GM23248 (cell line): ENCODE measurements around the gene SNX13. TPM values are rescaled to one million over a fixed set of nuclear protein-coding genes. Genes with fewer than 3 reads are reported as not detected.

Source experiments
- DNase-seq: peaks from one replicate; pipeline ENCODE4 v3.0.0-alpha.2; 2015
- H2AFZ ChIP-seq: fragments of 200-600 bp; sonication (generic); 2 replicates; pipeline ENCODE4 v1.6.1; 2016; ENCODE audit warnings: antibody characterized with exemption
- H3F3A ChIP-seq: fragments of 200-600 bp; sonication (generic); 2 replicates; pipeline ENCODE4 v1.6.1; 2016; ENCODE audit warnings: mild to moderate bottlenecking, antibody characterized with exemption, mixed run types; ENCODE audit not compliant: insufficient read depth
- H3K27ac ChIP-seq: fragments of 200-600 bp; sonication (generic); 2 replicates; pipeline ENCODE4 v1.5.1; 2016; ENCODE audit warnings: mild to moderate bottlenecking
- H3K27me3 ChIP-seq: fragments of 200-600 bp; sonication (generic); replicated peaks from 2 replicates; pipeline ENCODE4 v1.6.1; 2016; ENCODE audit warnings: mild to moderate bottlenecking; ENCODE audit not compliant: insufficient read depth
- H3K36me3 ChIP-seq: fragments of 200-600 bp; sonication (generic); 2 replicates; pipeline ENCODE4 v1.6.1; 2016; ENCODE audit warnings: low read depth, mild to moderate bottlenecking
- H3K4me1 ChIP-seq: fragments of 200-600 bp; sonication (generic); 2 replicates; pipeline ENCODE4 v1.6.1; 2016; ENCODE audit warnings: mild to moderate bottlenecking; ENCODE audit not compliant: insufficient read depth
- H3K4me2 ChIP-seq: fragments of 200-600 bp; sonication (generic); one replicate; pipeline ENCODE4 v1.6.1; 2016; ENCODE audit warnings: mild to moderate bottlenecking; ENCODE audit not compliant: unreplicated experiment
- H3K4me3 ChIP-seq: fragments of 200-600 bp; sonication (generic); 2 replicates; pipeline ENCODE4 v1.5.1; 2016; ENCODE audit warnings: mild to moderate bottlenecking
- H3K79me2 ChIP-seq: fragments of 200-600 bp; sonication (generic); 2 replicates; pipeline ENCODE4 v1.6.1; 2016; ENCODE audit warnings: mild to moderate bottlenecking; ENCODE audit not compliant: insufficient read depth
- H3K9ac ChIP-seq: fragments of 200-600 bp; sonication (generic); 2 replicates; pipeline ENCODE4 v1.6.1; 2016; ENCODE audit warnings: mild to moderate bottlenecking
- H3K9me2 ChIP-seq: fragments of 200-600 bp; sonication (generic); 2 replicates; pipeline ENCODE4 v1.6.1; 2016; ENCODE audit warnings: mixed run types, mild to moderate bottlenecking, moderate library complexity; ENCODE audit not compliant: insufficient read depth
- H3K9me3 ChIP-seq: fragments of 200-600 bp; sonication (generic); one replicate; pipeline ENCODE4 v1.6.1; 2017; ENCODE audit warnings: low read depth
- H4K20me1 ChIP-seq: fragments of 200-600 bp; sonication (generic); 2 replicates; pipeline ENCODE4 v1.6.0; 2016; ENCODE audit not compliant: insufficient read depth
- EZH2 ChIP-seq: fragments of 200-600 bp; sonication (generic); IDR thresholded peaks from 2 replicates; pipeline ENCODE4 v1.6.1; 2018; ENCODE audit warnings: antibody characterized with exemption, mild to moderate bottlenecking; ENCODE audit not compliant: insufficient read depth, poor library complexity, severe bottlenecking
- EZH2phosphoT487 ChIP-seq: fragments of 200-600 bp; sonication (generic); IDR thresholded peaks from 2 replicates; pipeline ENCODE4 v1.6.1; 2018; ENCODE audit warnings: antibody characterized with exemption, moderate library complexity, mild to moderate bottlenecking, low read depth; ENCODE audit not compliant: insufficient read depth
- WGBS, 2 experiments: methylation state at CpG; one replicate each; pipeline ENCODE4 v1.1.6; 2015 to 2017; ENCODE audit warnings: low lambda C conversion rate in 2 of 2, low coverage in 1 of 2; ENCODE audit errors: missing lambda C conversion rate in 2 of 2; 5-methylcytosine and 5-hydroxymethylcytosine counted together
- in situ Hi-C: fragments of 300-500 bp; cut with MboI; formaldehyde crosslinking; loops from 2 replicates; pipeline ENCODE4 v1.15.0; 2020
- polyA plus RNA-seq: library from polyadenylated mRNA; unstranded; fragments of >200 nt; fragmentation: Nextera tagmentation; extraction: Ambion mirVana; gene quantifications from 2 replicates; pipeline ENCODE4 v1.2.1, GENCODE V29; 2016
- total RNA-seq: library from RNA; depleted of rRNA; stranded (reverse); fragments of >200 nt; shearing (Covaris generic); gene quantifications from 2 replicates; pipeline ENCODE4 v1.2.3, GENCODE V29; 2014

Gene SNX13
- total and polyA plus RNA-seq, 2 experiments from 2014 or later: 21.8 to 34.2 TPM

- H3F3A ChIP-seq: peaks cover 9% of the 10 kb centered on the region; the same call in 1 of the 2 replicates
- H3K9me2 ChIP-seq: no peaks in the 10 kb centered on the region
- H3K79me2 ChIP-seq: peaks cover 8% of the 10 kb centered on the region; the same call in 1 of the 2 replicates
- H4K20me1 ChIP-seq: no peaks in the 10 kb centered on the region
- no peak overlapping the region for H3K9ac ChIP-seq
- H3K36me3 ChIP-seq: peaks cover 3% of the 10 kb centered on the region
- no peak overlapping the region for H2AFZ ChIP-seq
- no peak for TF ChIP-seq EZH2
- no peak for TF ChIP-seq EZH2phosphoT487
- H3K27me3 ChIP-seq: no peaks in the 10 kb centered on the region
- no peak overlapping the region for H3K4me3 ChIP-seq
- no peak overlapping the region for H3K4me2 ChIP-seq
- in situ Hi-C loops: no loop called here
- peaks cover 17% of the 10 kb centered on the region for H3K4me1 ChIP-seq
- peak; percentile 16 for DNase-seq
- no peak overlapping the region for H3K27ac ChIP-seq
- WGBS, 2 experiments: 91 to 95% methylated on average over 3 of the region's 3 CpGs
- H3K9me3 ChIP-seq: no peaks in the 10 kb centered on the region
Measured at GRCh38 chr7:17844514-17845196, 95.6 kb downstream of the SNX13 start.

DNA sequence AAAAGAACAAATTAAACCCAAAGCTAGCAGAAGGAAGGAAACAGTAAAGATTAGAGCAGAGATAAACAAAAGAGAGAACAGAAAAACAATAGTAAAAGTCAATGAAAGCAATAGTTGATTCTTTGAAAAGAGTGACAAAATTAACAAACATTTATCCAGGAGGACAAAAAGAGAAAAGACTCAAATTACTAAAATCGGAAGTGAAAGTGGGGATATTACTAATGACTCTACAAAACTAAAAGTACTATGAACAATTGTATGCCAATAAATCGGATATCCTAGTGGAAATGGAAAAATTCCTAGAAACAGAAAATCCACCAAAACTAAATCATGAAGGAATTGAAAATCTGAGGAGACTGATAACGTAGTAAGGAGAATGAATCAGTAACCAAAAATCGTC, 96.3 kb downstream of the SNX13 start:
- no peak overlapping the region for H2AFZ ChIP-seq
- no peak overlapping the region for H3K4me3 ChIP-seq
- WGBS, 2 experiments: 83% methylated on average over 4 of the region's 4 CpGs
- H3K9ac ChIP-seq: no peak overlapping the region
- H3F3A ChIP-seq: peaks cover 9% of the 10 kb centered on the region; the same call in 1 of the 2 replicates
- DNase-seq: no peak
- no peaks in the 10 kb centered on the region for H4K20me1 ChIP-seq
- in situ Hi-C loops: no loop called here
- no peak overlapping the region for H3K27ac ChIP-seq
- H3K9me2 ChIP-seq: no peaks in the 10 kb centered on the region
- peaks cover 8% of the 10 kb centered on the region for H3K36me3 ChIP-seq
- H3K79me2 ChIP-seq: peaks cover 8% of the 10 kb centered on the region; the same call in 1 of the 2 replicates
- H3K9me3 ChIP-seq: no peaks in the 10 kb centered on the region
- H3K4me1 ChIP-seq: peaks cover 10% of the 10 kb centered on the region; the same call in 1 of the 2 replicates
- H3K27me3 ChIP-seq: no peaks in the 10 kb centered on the region
- TF ChIP-seq EZH2phosphoT487 (no peak), EZH2 (no peak)
- H3K4me2 ChIP-seq: no peak overlapping the region

DNA sequence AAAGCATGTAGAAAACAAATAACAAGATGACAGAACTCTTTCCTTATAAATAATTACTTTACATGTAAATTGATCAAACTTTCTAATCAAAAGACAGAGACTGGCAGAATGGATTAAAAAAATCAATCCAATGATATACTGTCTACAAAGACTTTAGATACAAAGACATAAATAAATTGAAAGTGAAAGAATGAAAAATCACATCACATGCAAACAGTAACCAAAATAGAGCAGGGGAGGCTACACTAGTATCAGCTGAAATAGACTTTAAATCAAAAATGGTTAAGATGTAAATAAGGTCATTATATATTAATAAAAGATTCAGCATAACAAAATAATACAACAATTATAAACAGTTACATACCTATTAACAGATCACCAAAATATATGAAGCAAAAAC, 97.3 kb downstream of the SNX13 start:
- H3K36me3 ChIP-seq: peaks cover 15% of the 10 kb centered on the region
- H3K9me3 ChIP-seq: no peaks in the 10 kb centered on the region
- in situ Hi-C loops: no loop called here
- H3K4me2 ChIP-seq: no peak overlapping the region
- H3K4me3 ChIP-seq: no peak overlapping the region
- H3K27me3 ChIP-seq: no peaks in the 10 kb centered on the region
- TF ChIP-seq EZH2phosphoT487: no peak
- no peak for TF ChIP-seq EZH2
- peaks cover 9% of the 10 kb centered on the region; the same call in 1 of the 2 replicates for H3F3A ChIP-seq
- no peak overlapping the region for H3K27ac ChIP-seq
- no peaks in the 10 kb centered on the region for H4K20me1 ChIP-seq
- H3K4me1 ChIP-seq: peaks cover 8% of the 10 kb centered on the region; the same call in 1 of the 2 replicates
- DNase-seq: no peak
- H3K9me2 ChIP-seq: no peaks in the 10 kb centered on the region
- H3K9ac ChIP-seq: no peak overlapping the region
- H2AFZ ChIP-seq: no peak overlapping the region
- H3K79me2 ChIP-seq: peaks cover 8% of the 10 kb centered on the region; the same call in 1 of the 2 replicates

GRCh38 chr7:17832820-17833355, 107.4 kb downstream of the SNX13 start:
- Histone ChIP-seq H3K9ac (no peak overlapping the region), H2AFZ (no peak overlapping the region), H3K4me1 (peaks cover 11% of the 10 kb centered on the region; the same call in 1 of the 2 replicates), H3K9me2 (no peaks in the 10 kb centered on the region), H3K36me3 (peaks cover 6% of the 10 kb centered on the region; the same call in 1 of the 2 replicates), H3K4me3 (no peak overlapping the region), H3K27me3 (no peaks in the 10 kb centered on the region), H3K9me3 (no peaks in the 10 kb centered on the region), H4K20me1 (no peaks in the 10 kb centered on the region), H3K79me2 (no peaks in the 10 kb centered on the region), H3F3A (peaks cover 4% of the 10 kb centered on the region; the same call in 1 of the 2 replicates), H3K4me2 (no peak overlapping the region), H3K27ac (no peak overlapping the region)
- in situ Hi-C loops: no loop called here
- DNase-seq: no peak
- TF ChIP-seq EZH2 (no peak), EZH2phosphoT487 (no peak)
